ENCODE measurements around the gene GNB1L. TPM values are rescaled to one million over a fixed set of nuclear protein-coding genes. Genes with fewer than 3 reads are reported as not detected.

GNB1L gene
- total and polyA plus RNA-seq, 10 of the 15 experiments (the other 5 are each of a cell fraction or from before 2014, with no cell fraction given) = 0.21 to 19.4 (median 6.8) TPM

DNA sequence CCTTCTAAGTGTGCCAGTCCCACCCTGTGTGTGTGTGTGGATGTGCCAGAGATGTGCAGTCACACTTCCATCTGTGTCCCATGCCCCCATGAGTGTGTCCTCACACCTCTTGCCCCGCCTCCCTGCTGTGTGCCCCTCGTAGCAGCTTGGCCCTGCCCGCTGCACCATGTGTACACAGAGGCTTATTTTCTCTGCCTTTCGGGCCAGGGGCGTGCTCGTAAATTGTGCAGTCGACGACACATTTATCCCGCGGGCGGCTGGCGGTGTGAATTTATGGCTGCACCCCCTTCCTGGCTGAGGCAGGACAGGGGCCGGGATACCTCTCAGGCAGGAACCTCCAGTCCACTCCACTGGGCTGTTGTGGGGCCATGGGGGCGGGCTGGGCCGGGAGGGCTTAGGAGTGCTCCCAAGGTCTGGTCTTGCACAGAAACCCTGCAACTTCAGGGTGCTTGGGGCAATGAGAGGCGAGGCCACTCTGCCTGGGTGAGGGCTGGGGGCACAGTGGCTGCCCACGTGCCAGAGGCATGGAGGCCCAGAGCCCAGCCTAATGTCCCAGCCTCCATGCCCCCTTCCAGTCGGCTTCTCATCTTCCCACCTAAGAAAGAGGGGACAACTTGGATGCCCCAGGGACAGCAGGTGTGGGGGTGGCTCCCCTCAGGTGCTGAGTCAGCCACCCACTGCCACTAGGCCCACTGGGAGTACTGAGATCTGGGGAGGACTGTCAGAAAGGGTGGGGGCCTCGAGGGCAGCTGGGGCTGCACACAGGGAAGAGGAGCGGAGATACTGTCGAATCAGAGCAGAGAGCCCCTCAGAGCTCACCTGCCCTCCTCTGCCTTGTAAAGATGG, 118.8 kb downstream of the GNB1L start:
- no peaks in the 10 kb centered on the region for H3K36me3 ChIP-seq (ENCODE audit: control insufficient read depth in 2 of 2, insufficient read depth in 2 of 2, low read length in 1 of 2)
- H3K4me1 ChIP-seq (ENCODE audit: control insufficient read depth, insufficient read depth, low read length) = no peaks in the 10 kb centered on the region
- no peak overlapping the region for H3K4me2 ChIP-seq (ENCODE audit: control insufficient read depth, insufficient read depth)
- intact Hi-C loops (cut with micrococcal nuclease; ENCODE audit: unreplicated experiment) = no loop called here
- SMC1A ChIA-PET (ENCODE audit: uncharacterized antibody, unreplicated experiment) = no interaction called here
- no peak overlapping the region for H3K4me3 ChIP-seq
- POLR2A ChIA-PET = no interaction called here
- no peak for DNase-seq (ENCODE audit: low read depth, low spot score)
- H3K9ac ChIP-seq (ENCODE audit: control insufficient read depth, insufficient read depth, low read length) = no peak overlapping the region
- no peak for FAIRE-seq
- no peak overlapping the region for H2AFZ ChIP-seq (ENCODE audit: control insufficient read depth, low read depth, low read length)
- no peak for ATAC-seq
- no peak overlapping the region for H3K27ac ChIP-seq (ENCODE audit: control insufficient read depth, insufficient read depth)
- 13% methylated on average over 21 of the region's 21 CpGs for WGBS (ENCODE audit: insufficient coverage, insufficient replicate concordance, low lambda C conversion rate, missing lambda C conversion rate)
- CTCF ChIA-PET = no interaction called here
- BruUV-seq (replicated peaks) = no TSS peak
- TF ChIP-seq FOXM1 (IDR thresholded peaks at IDR 0.05; ENCODE audit: low read depth, low read length) (no peak), NBN (IDR thresholded peaks at IDR 0.05) (no peak), RBBP5 (conservative IDR thresholded peaks at IDR 0.05) (no peak)
- no peaks in the 10 kb centered on the region for H3K9me3 ChIP-seq (replicated peaks; ENCODE audit: control insufficient read depth, insufficient read depth, low read length)
- no peaks in the 10 kb centered on the region; the same call in 1 of the 2 replicates for H4K20me1 ChIP-seq (ENCODE audit: control insufficient read depth, insufficient read depth)
- no peaks in the 10 kb centered on the region for H3K27me3 ChIP-seq (replicated peaks in 1 of 2; ENCODE audit: control insufficient read depth in 2 of 2, insufficient read depth in 2 of 2, low read length in 1 of 2)
- in situ Hi-C loops (cut with MboI) = no loop called here
- RAD21 ChIA-PET (ENCODE audit: unreplicated experiment) = no interaction called here
- no peaks in the 10 kb centered on the region for H3K79me2 ChIP-seq (ENCODE audit: control insufficient read depth, insufficient read depth, low read length)

DNA sequence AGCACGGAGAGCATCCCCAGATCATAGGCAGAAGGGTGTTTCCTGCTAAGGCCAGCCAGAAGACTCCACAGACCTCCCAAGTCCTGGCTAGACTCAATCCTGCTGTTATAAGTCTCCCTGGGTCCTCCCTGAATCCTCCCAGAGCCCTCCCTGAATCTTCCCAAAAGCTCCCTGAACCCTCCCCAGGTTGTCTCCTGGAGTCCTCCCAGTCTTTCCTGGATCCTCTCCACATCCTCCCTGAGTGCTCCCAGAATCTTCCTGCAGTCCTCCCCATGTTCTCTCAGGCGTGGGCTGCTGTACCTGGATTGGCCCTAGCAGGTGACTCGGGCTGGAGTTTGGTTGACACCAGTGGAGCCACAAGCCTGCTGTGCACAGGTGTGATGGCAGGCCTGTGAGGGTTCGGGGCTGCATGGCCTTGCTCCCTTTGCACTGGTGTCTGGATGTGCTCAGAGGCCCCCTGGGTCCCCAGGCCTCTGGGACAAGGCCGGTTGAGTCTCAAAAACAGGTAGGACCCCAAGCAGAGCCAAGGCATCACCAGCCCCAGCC, 119.8 kb downstream of the GNB1L start:
- TF ChIP-seq SMAD1 (IDR thresholded peaks at IDR 0.05; ENCODE audit: low read depth, partially characterized antibody) (no peak), TAF1 (IDR thresholded peaks at IDR 0.05; ENCODE audit: borderline replicate concordance, low read depth, low read length) (no peak), STAT1 (conservative IDR thresholded peaks at IDR 0.05) (no peak), KDM1A (IDR thresholded peaks at IDR 0.05; ENCODE audit: borderline replicate concordance) (no peak), RAD21 (IDR thresholded peaks at IDR 0.05; ENCODE audit: insufficient read depth, low read depth, low read length) (no peak), DPF2 (IDR thresholded peaks at IDR 0.05) (no peak), BCL11A (IDR thresholded peaks at IDR 0.05; ENCODE audit: low read depth, low read length) (no peak), ESRRA (IDR thresholded peaks at IDR 0.05; ENCODE audit: low read length) (no peak), BACH1 (IDR thresholded peaks at IDR 0.05; ENCODE audit: borderline replicate concordance) (no peak), PAX5 (IDR thresholded peaks at IDR 0.05; ENCODE audit: borderline replicate concordance, low read depth, low read length) (no peak), JUNB (IDR thresholded peaks at IDR 0.05) (no peak), MTA3 (IDR thresholded peaks at IDR 0.05; ENCODE audit: borderline replicate concordance, low read length) (no peak), RAD51 (IDR thresholded peaks at IDR 0.05) (no peak)
- H3K36me3 ChIP-seq (ENCODE audit: control insufficient read depth in 2 of 2, insufficient read depth in 2 of 2, low read length in 1 of 2) = no peaks in the 10 kb centered on the region
- no peak overlapping the region for H3K27ac ChIP-seq (ENCODE audit: control insufficient read depth, insufficient read depth)
- no peak overlapping the region for H2AFZ ChIP-seq (ENCODE audit: control insufficient read depth, low read depth, low read length)
- no peak overlapping the region for H3K4me3 ChIP-seq
- H3K4me1 ChIP-seq (ENCODE audit: control insufficient read depth, insufficient read depth, low read length) = no peaks in the 10 kb centered on the region
- ChIA-PET CTCF (no interaction called here), SMC1A (ENCODE audit: uncharacterized antibody, unreplicated experiment) (no interaction called here), RAD21 (ENCODE audit: unreplicated experiment) (interaction anchor here (1.1 kb wide), 1 partner anchor 175 kb away, joined by 3 read pairs; no protein-coding TSS in a partner anchor), POLR2A (no interaction called here)
- FAIRE-seq (no peak), DNase-seq (ENCODE audit: low read depth, low spot score) (no peak), ATAC-seq (no peak)
- H3K4me2 ChIP-seq (ENCODE audit: control insufficient read depth, insufficient read depth) = no peak overlapping the region
- H4K20me1 ChIP-seq (ENCODE audit: control insufficient read depth, insufficient read depth) = no peaks in the 10 kb centered on the region; the same call in 1 of the 2 replicates
- H3K9me3 ChIP-seq (replicated peaks; ENCODE audit: control insufficient read depth, insufficient read depth, low read length) = no peaks in the 10 kb centered on the region
- no peaks in the 10 kb centered on the region for H3K27me3 ChIP-seq (replicated peaks in 1 of 2; ENCODE audit: control insufficient read depth in 2 of 2, insufficient read depth in 2 of 2, low read length in 1 of 2)
- in situ Hi-C loops (cut with MboI) = loop anchor here (5.0 kb wide), 1 partner anchor 182 kb away; no protein-coding TSS in a partner anchor
- intact Hi-C loops (cut with micrococcal nuclease; ENCODE audit: unreplicated experiment) = no loop called here
- H3K79me2 ChIP-seq (ENCODE audit: control insufficient read depth, insufficient read depth, low read length) = no peaks in the 10 kb centered on the region
- no TSS peak for BruUV-seq (replicated peaks)
- 10% methylated on average over 5 of the region's 5 CpGs for WGBS (ENCODE audit: insufficient coverage, insufficient replicate concordance, low lambda C conversion rate, missing lambda C conversion rate)
- H3K9ac ChIP-seq (ENCODE audit: control insufficient read depth, insufficient read depth, low read length) = no peak overlapping the region

Measured in GM12878 (cell line).